CD4-positive, alpha-beta T cell treated with Interleukin-1 beta for 1 hour (primary cell): Measurements from ENCODE around the gene COX7A2.

Experiments used
- DNase-seq, 2 donors: peaks; one replicate each; pipeline ENCODE4 v3.0.0-alpha.2; 2020 to 2022

The COX7A2 gene

GRCh38 chr6:75196081-75196687, 47.4 kb downstream of the COX7A2 start:
- no peak for DNase-seq

DNA sequence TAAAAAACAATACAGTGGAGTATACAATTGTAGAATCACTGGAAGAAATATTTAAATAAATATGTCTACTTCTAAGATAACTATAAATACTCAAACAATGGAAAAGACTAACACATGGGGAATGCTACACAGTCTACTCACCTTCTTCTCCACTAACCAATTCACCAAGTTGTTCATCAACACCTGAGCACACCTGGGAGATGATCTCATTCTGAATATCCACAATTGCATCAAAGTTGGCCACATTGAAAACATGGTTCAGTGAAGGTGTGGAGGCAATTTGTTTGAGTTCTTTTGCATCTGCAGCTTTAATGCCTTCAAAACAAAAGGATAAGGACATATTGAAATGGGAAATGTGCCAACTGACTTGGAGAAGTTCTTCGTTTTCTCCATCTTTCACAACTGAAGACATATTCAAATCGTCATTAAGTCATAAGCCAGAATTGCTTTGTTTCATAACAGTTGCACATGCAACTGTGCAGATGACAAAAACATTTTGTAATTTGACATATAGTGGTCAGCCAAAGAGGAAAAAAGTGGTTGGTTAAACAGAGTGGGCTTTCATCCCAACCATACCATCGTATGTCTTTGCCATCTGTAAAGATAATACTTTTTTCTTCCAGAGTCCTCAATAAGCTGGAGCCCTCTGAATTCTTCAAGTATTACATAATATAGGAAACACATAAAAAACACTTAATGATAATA, 55.2 kb downstream of the COX7A2 start:
- DNase-seq = no peak
